BJ (cell line): ENCODE data around the gene CAMK2B. TPM values are rescaled to one million over a fixed set of nuclear protein-coding genes. Genes with fewer than 3 reads are reported as not detected.

Source experiments
- CTCF ChIA-PET: fragments of 350-600 bp; formaldehyde crosslinking; extraction: SDS; loops from one replicate; lab custom pipeline; 2021; ENCODE audit warnings: antibody characterized with exemption, inconsistent platforms; lab: Yijun Ruan, JAX
- POLR2A ChIA-PET: fragments of 300-600 bp; sonication (Branson Sonifier 250); formaldehyde crosslinking; extraction: SDS; loops from one replicate; lab custom pipeline; 2021; ENCODE audit warnings: antibody characterized with exemption; lab: Charles Lee
- DNase-seq: peaks from one replicate; pipeline ENCODE4 v3.0.0-alpha.2; 2011; ENCODE audit warnings: low read depth
- H3K27me3 ChIP-seq: 2 replicates; pipeline ENCODE4 v1.6.0; 2011; ENCODE audit warnings: low read length; ENCODE audit not compliant: control insufficient read depth, insufficient read depth
- H3K36me3 ChIP-seq: 2 replicates; pipeline ENCODE4 v1.5.1; 2011; ENCODE audit warnings: low read length; ENCODE audit not compliant: control insufficient read depth, insufficient read depth
- H3K4me3 ChIP-seq: 2 replicates; pipeline ENCODE4 v1.5.1; 2011; ENCODE audit warnings: low read depth, mild to moderate bottlenecking, control low read depth, low read length
- CTCF ChIP-seq: IDR thresholded peaks from 2 replicates; pipeline ENCODE4 v1.5.1; 2011; ENCODE audit warnings: low read depth, mild to moderate bottlenecking, control low read depth, inconsistent platforms, low read length, moderate library complexity; ENCODE audit not compliant: insufficient read depth
- polyA plus RNA-seq: library from polyadenylated mRNA; depleted of rRNA; stranded (reverse); fragments of >200 nt; gene quantifications from 2 replicates; pipeline ENCODE4 v1.2.3, GENCODE V29; 2011

The CAMK2B gene
- polyA plus RNA-seq, 1 experiment, result 0.10 TPM

- DNase-seq, result no peak
- no peak for TF ChIP-seq CTCF
- ChIA-PET CTCF (no interaction called here), POLR2A (no interaction called here)
- no peak overlapping the region for H3K4me3 ChIP-seq
- peaks cover 20% of the 10 kb centered on the region for H3K27me3 ChIP-seq
- no peaks in the 10 kb centered on the region for H3K36me3 ChIP-seq
Measured at GRCh38 chr7:44331682-44332081, 6.3 kb upstream of the CAMK2B start.

GRCh38 chr7:44330331-44330730, 4.9 kb upstream of the CAMK2B start:
- peaks cover 24% of the 10 kb centered on the region for H3K27me3 ChIP-seq
- POLR2A ChIA-PET, result no interaction called here
- H3K4me3 ChIP-seq, result no peak overlapping the region
- no peak for DNase-seq
- H3K36me3 ChIP-seq, result no peaks in the 10 kb centered on the region
- CTCF ChIA-PET, result interaction anchor here (0.8 kb wide), 1 partner anchor 204 kb away, joined by 3 read pairs; no protein-coding TSS in a partner anchor
- TF ChIP-seq CTCF, result no peak

- Histone ChIP-seq H3K27me3 (peaks cover 21% of the 10 kb centered on the region), H3K4me3 (no peak overlapping the region), H3K36me3 (no peaks in the 10 kb centered on the region)
- ChIA-PET POLR2A (no interaction called here), CTCF (interaction anchor here (0.8 kb wide), 1 partner anchor 204 kb away, joined by 3 read pairs; no protein-coding TSS in a partner anchor)
- no peak for DNase-seq
- no peak for TF ChIP-seq CTCF
Measured at GRCh38 chr7:44329888-44330287, 4.5 kb upstream of the CAMK2B start.

- ChIA-PET CTCF (interaction anchor here (2.1 kb wide), 1 partner anchor 88 kb away, joined by 6 read pairs; no protein-coding TSS in a partner anchor), POLR2A (no interaction called here)
- no peak for TF ChIP-seq CTCF
- Histone ChIP-seq H3K36me3 (no peaks in the 10 kb centered on the region), H3K4me3 (no peak overlapping the region), H3K27me3 (peaks cover 27% of the 10 kb centered on the region)
- DNase-seq, result no peak
Measured at GRCh38 chr7:44329081-44329480, 3.7 kb upstream of the CAMK2B start.

- H3K27me3 ChIP-seq, result peaks cover 34% of the 10 kb centered on the region
- TF ChIP-seq CTCF, result no peak
- no peak overlapping the region for H3K4me3 ChIP-seq
- ChIA-PET CTCF (interaction anchor here (2.1 kb wide), 1 partner anchor 87 kb away, joined by 6 read pairs; no protein-coding TSS in a partner anchor), POLR2A (no interaction called here)
- DNase-seq, result no peak
- no peaks in the 10 kb centered on the region for H3K36me3 ChIP-seq
Measured at GRCh38 chr7:44327981-44328380, 2.6 kb upstream of the CAMK2B start.
